ENCODE data around the gene MAP6. TPM values are rescaled to one million over a fixed set of nuclear protein-coding genes. Genes with fewer than 3 reads are reported as not detected.

MAP6 gene
- total and polyA plus RNA-seq, 12 donors = 11.4 to 56.0 (median 22.6) TPM

DNA sequence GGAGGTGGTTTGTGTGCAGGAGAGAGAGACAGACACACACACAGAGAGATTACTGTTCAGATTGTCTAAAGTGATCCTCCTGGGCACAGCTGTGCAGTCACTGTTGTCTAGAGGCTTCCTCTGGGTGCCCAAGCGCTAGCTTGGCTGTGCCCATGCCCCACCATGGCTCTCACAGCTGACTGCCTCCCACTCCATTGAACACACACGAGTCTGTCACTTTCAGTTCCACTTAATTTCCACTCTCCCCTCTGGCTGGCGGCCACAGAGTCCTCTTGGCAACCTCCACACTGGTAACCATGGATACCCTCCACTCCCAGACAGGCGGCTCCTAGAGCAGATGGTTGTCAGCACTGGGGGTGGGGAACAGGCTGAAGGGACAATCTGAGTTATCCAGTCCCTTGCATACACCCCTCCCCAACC is 29.1 kb downstream of the MAP6 start:
- Histone ChIP-seq H3K27me3 (no peaks in the 10 kb centered on the region), H3K27ac (no peak overlapping the region), H3K4me1 (replicated peaks in 1 of 2) (peaks cover 4 to 15% of the 10 kb centered on the region in 2 donors), H3K36me3 (replicated peaks in 1 of 2) (no peaks in the 10 kb centered on the region), H3K4me3 (no peak overlapping the region), H3K9me3 (replicated peaks in 1 of 3) (no peaks in the 10 kb centered on the region)
- TF ChIP-seq, protein P1, sequence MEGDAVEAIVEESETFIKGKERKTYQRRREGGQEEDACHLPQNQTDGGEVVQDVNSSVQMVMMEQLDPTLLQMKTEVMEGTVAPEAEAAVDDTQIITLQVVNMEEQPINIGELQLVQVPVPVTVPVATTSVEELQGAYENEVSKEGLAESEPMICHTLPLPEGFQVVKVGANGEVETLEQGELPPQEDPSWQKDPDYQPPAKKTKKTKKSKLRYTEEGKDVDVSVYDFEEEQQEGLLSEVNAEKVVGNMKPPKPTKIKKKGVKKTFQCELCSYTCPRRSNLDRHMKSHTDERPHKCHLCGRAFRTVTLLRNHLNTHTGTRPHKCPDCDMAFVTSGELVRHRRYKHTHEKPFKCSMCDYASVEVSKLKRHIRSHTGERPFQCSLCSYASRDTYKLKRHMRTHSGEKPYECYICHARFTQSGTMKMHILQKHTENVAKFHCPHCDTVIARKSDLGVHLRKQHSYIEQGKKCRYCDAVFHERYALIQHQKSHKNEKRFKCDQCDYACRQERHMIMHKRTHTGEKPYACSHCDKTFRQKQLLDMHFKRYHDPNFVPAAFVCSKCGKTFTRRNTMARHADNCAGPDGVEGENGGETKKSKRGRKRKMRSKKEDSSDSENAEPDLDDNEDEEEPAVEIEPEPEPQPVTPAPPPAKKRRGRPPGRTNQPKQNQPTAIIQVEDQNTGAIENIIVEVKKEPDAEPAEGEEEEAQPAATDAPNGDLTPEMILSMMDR (IDR thresholded peaks at IDR 0.05) = no peak
- TF ChIP-seq POLR2A (IDR thresholded peaks at IDR 0.05) = no peak
- peak; percentile 75 to 96 (median 83) for DNase-seq
- intact Hi-C loops (cut with DNase I) = no loop called here
- WGBS, 4 donors = 6 to 17% (median 12%) methylated on average over 4 of the region's 4 CpGs

DNA sequence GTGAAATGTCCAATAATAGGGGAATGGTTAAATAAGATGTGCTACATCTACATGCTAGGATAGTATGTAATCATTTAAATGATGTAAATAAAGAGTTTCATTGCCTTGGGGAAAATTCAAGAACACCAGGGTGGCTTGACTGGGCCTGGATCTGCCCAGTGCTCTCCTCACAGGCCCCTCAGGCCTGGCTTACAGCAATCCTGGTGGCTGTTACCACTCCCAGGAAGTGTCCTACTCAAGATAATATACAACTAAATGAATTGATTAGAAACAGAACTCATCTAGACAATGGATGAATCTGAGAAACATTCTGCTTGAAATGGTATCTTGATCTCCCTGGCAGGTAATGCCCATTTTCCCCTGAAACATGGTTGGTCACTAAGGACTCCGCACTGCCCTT is 30.8 kb downstream of the MAP6 start:
- 89 to 95% (median 93%) methylated on average over 1 of the region's 1 CpG; no CpG with 5 or more reads in 1 of the 4 donors for WGBS, 4 donors
- intact Hi-C loops (cut with DNase I) = no loop called here
- Histone ChIP-seq H3K9me3 (replicated peaks in 1 of 3) (no peaks in the 10 kb centered on the region), H3K27ac (no peak overlapping the region), H3K4me3 (no peak overlapping the region), H3K36me3 (replicated peaks in 1 of 2) (no peaks in the 10 kb centered on the region), H3K4me1 (replicated peaks in 1 of 2) (peaks cover 4 to 15% of the 10 kb centered on the region in 2 donors), H3K27me3 (no peaks in the 10 kb centered on the region)
- TF ChIP-seq, protein P1 (IDR thresholded peaks at IDR 0.05) = no peak
- no peak for TF ChIP-seq POLR2A (IDR thresholded peaks at IDR 0.05)
- no peak for DNase-seq

DNA sequence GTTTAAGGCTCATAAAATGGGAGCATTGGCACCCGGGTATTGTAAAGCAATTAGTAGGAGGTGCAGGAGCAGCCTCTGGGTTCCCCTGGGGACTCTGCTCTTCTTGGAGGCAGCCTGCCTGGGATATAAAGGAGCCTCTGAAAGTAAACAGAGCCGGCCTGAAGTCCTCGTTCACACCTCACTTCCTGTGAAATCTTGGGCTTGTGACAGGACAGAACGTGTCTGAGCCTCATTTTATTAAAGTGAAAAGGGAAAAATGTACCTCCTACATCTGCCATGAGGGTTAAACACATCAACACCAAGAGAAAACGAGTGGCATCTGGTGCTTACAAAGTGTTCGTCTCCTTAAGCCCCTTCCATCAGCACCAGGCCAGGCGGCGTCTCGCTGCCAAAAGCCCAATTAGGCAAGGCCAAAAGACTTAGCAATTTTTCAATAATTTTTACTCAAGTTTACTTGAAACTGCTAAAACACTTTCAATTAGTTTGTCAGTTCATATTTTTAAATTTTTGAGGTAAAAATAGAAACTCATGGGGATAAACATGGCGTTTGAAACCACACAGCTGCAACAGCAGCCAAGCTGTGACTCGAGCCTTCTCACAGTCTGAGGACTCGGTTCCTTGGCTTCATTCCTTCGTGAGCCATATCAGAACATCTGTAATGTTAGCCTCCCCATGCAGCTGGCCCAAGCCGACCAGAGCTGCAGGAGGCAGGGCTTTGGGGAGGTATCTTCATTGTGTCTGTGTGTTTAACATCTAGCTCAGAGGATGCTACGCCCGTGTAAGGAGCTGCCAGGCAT is 33.6 kb downstream of the MAP6 start:
- Histone ChIP-seq H3K27ac (no peak overlapping the region), H3K36me3 (replicated peaks in 1 of 2) (no peaks in the 10 kb centered on the region), H3K9me3 (replicated peaks in 1 of 3) (no peaks in the 10 kb centered on the region), H3K4me3 (no peak overlapping the region), H3K4me1 (replicated peaks in 1 of 2) (peaks cover 4 to 13% of the 10 kb centered on the region in 2 donors), H3K27me3 (no peaks in the 10 kb centered on the region)
- TF ChIP-seq POLR2A (IDR thresholded peaks at IDR 0.05) = no peak
- TF ChIP-seq, protein P1 (IDR thresholded peaks at IDR 0.05) = no peak
- WGBS, 4 donors = 56 to 74% (median 66%) methylated on average over 16 of the region's 16 CpGs
- intact Hi-C loops (cut with DNase I) = no loop called here
- no peak for DNase-seq

DNA sequence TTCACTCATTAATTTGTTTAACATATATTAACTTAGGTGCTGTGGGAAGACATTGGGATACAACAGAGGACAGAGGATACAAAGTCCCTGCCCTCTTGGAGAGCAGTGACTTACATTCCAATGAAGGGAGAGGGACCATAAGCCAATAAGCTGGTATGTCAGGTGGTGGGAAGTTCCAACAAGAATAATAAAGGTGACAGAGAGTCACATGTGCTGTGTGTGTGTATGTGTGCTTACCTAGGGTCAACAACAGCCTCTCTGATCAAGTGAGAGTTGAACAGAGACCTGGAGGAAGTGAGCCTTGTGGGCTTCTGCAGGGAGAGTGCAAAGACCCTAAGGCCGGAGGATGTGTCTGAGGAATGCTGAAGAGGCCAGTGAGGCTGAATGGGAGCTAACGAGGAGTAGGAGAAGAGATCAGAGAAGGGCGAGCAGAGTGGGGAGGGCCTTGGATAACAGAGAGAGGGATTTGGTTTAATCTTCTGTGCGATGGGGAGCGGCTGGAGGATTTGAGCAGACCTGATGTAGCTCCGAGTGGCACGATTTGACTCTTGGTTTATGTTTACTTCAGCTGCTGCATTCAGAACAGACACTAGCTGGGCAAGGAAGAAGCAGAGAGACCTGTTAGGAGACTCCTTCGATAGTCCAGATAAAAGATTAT is 35.3 kb downstream of the MAP6 start:
- intact Hi-C loops (cut with DNase I) = no loop called here
- TF ChIP-seq, protein P1 (IDR thresholded peaks at IDR 0.05) = no peak
- TF ChIP-seq POLR2A (IDR thresholded peaks at IDR 0.05) = no peak
- DNase-seq = no peak
- H3K27ac ChIP-seq = no peak overlapping the region
- H3K9me3 ChIP-seq (replicated peaks in 1 of 3) = no peaks in the 10 kb centered on the region
- no peaks in the 10 kb centered on the region for H3K36me3 ChIP-seq (replicated peaks in 1 of 2)
- H3K27me3 ChIP-seq = no peaks in the 10 kb centered on the region
- 91 to 95% (median 95%) methylated on average over 8 of the region's 8 CpGs for WGBS, 4 donors
- peaks cover 3 to 6% of the 10 kb centered on the region in 2 donors for H3K4me1 ChIP-seq (replicated peaks in 1 of 2)
- H3K4me3 ChIP-seq = no peak overlapping the region

Data from adrenal gland (tissue), 12 donors.